Naive thymus-derived CD8-positive, alpha-beta T cell (primary cell): ENCODE results near the gene CCDC17. TPM values are rescaled to one million over a fixed set of nuclear protein-coding genes. Genes with fewer than 3 reads are reported as not detected.
"Not testable (repeated sequence)": the region's sequence is repeated elsewhere in the genome, so short reads cannot be mapped to it uniquely, and the experiment has no call there.

Experiments
- ATAC-seq, 2 donors: fragments of 150-1000 bp; cut with Tn5 transposase in 1 of 2; sonication (Bioruptor Pico), chemical (Tn5 transposase) in 1 of 2; 1 replicate in 1 of 2; 2 replicates in 1 of 2; pipeline ENCODE4 v1.10.0; 2021; ENCODE audit warnings: mild to moderate bottlenecking in 2 of 2, moderate library complexity in 2 of 2
- POLR2A ChIA-PET: fragments of 350-600 bp; sonication (Branson Sonifier 250); formaldehyde crosslinking; loops from one replicate; lab custom pipeline; 2021; ENCODE audit warnings: antibody characterized with exemption; lab: Charles Lee
- DNase-seq, 10 donors: peaks; one replicate each; pipeline versions ENCODE4 v3.0.0 to v3.0.0-alpha.2; 2020 to 2022
- H3K27ac Mint-ChIP-seq, 10 donors: one replicate each; pipeline ENCODE4 v1.8.0; 2020 to 2022; ENCODE audit warnings: mild to moderate bottlenecking in 10 of 10, mixed read lengths in 10 of 10, moderate library complexity in 4 of 10, inconsistent platforms in 1 of 10
- H3K27me3 Mint-ChIP-seq, 5 donors: one replicate each; pipeline ENCODE4 v1.8.0; 2021 to 2022; ENCODE audit warnings: mixed read lengths in 5 of 5
- H3K36me3 Mint-ChIP-seq, 3 donors: one replicate each; pipeline ENCODE4 v1.8.0; 2020 to 2022; ENCODE audit warnings: mixed read lengths in 3 of 3, mild to moderate bottlenecking in 2 of 3, inconsistent platforms in 1 of 3
- H3K4me1 Mint-ChIP-seq, 4 donors: one replicate each; pipeline ENCODE4 v1.8.0; 2021 to 2022; ENCODE audit warnings: mixed read lengths in 4 of 4
- H3K4me3 Mint-ChIP-seq, 10 donors: one replicate each; pipeline ENCODE4 v1.8.0; 2020 to 2022; ENCODE audit warnings: mild to moderate bottlenecking in 10 of 10, mixed read lengths in 10 of 10, moderate library complexity in 6 of 10, inconsistent platforms in 1 of 10
- H3K9me3 Mint-ChIP-seq, 9 donors: one replicate each; pipeline ENCODE4 v1.8.0; 2020 to 2022; ENCODE audit warnings: mixed read lengths in 9 of 9, mild to moderate bottlenecking in 3 of 9, inconsistent platforms in 1 of 9, moderate library complexity in 1 of 9
- polyA plus RNA-seq, 3 donors: library from polyadenylated mRNA; unstranded; fragments of 300-500 nt; fragmentation: Illumina TruSeq; gene quantifications; one replicate each; pipeline ENCODE4 v1.2.3, GENCODE V29; 2021
- total RNA-seq, 8 experiments: library from RNA in 2 of 8; stranded (reverse) in 2 of 8; gene quantifications; one replicate each; pipeline ENCODE4 v1.2.3 and lab custom pipeline; 2021 to 2026

Gene CCDC17
- total and polyA plus RNA-seq, 5 experiments from 2014 or later = 0.43 to 9.4 (median 9.2) TPM; not detected in 2

DNA sequence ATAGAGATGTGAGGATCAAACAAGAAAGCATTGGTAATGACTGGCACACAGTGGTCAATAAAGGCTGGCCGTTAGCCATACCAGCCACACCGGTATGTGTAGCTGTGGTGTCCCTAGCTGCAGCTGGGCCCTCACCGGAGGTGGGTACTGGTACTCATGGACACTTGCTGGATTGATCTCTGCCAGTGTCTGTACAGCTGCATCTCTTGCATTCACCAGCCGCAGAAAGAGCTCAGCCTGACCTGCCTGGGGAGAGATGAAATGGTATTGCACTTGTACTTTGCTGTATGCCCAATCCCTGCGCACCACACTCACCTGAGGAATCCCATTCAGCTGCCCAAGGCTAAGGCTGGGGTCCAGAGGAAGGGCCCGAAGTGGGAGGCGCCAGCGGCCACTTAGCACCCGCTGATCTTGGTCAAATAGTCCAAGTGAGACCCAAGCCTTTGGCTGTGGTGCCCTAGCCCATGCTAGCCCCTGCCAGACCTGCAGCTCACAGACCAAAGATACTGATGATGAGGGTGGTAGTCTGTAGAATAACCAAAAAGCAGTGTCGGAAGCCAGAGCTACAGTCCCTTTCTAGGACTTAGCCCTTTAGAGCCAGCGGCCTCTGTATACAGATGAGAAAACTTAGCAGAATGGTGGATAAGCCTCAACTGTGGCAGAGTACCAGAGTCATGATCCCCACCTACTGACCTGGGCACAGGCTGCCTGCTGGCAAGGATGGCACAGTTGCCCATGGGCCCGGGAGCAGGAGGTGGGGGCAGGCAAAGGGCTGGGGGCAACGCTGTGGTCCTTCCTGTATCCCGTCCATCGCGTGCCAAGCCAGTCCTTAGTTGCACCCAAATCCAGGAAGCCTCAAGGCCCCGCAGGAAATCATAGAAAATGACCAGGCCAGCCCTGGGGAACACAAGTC is 3.0 kb downstream of the CCDC17 start:
- Mint-ChIP-seq H3K4me3 (no peak overlapping the region), H3K4me1 (peaks cover 10 to 15% (median 11%) of the 10 kb centered on the region in 4 donors), H3K27me3 (no peaks in the 10 kb centered on the region), H3K9me3 (no peaks in the 10 kb centered on the region), H3K36me3 (peaks cover 0 to 52% (median 16%) of the 10 kb centered on the region in 3 donors), H3K27ac (peak overlapping the region; percentile 25 to 89 (median 80))
- DNase-seq (no peak), ATAC-seq (peak in 1 of 2 donors; percentile 15)
- POLR2A ChIA-PET = interaction anchor here (1.5 kb wide), 1 partner anchor 65 kb away, joined by 4 read pairs; the partner anchor contains the start of gene GPBP1L1

- POLR2A ChIA-PET = interaction anchor here (1.5 kb wide), 1 partner anchor 67 kb away, joined by 4 read pairs; the partner anchor contains the start of gene GPBP1L1
- H3K27me3 Mint-ChIP-seq = no peaks in the 10 kb centered on the region
- ATAC-seq (peak in 1 of 2 donors; percentile 5), DNase-seq (no peak)
- peaks cover 11 to 20% (median 13%) of the 10 kb centered on the region in 4 donors for H3K4me1 Mint-ChIP-seq
- H3K36me3 Mint-ChIP-seq = peaks cover 0 to 59% (median 10%) of the 10 kb centered on the region in 3 donors
- no peaks in the 10 kb centered on the region for H3K9me3 Mint-ChIP-seq
- H3K27ac Mint-ChIP-seq = peak overlapping the region; percentile 25 to 90 (median 77)
- H3K4me3 Mint-ChIP-seq = no peak overlapping the region
Measured at GRCh38 chr1:45619149-45619921, 4.5 kb downstream of the CCDC17 start.

DNA sequence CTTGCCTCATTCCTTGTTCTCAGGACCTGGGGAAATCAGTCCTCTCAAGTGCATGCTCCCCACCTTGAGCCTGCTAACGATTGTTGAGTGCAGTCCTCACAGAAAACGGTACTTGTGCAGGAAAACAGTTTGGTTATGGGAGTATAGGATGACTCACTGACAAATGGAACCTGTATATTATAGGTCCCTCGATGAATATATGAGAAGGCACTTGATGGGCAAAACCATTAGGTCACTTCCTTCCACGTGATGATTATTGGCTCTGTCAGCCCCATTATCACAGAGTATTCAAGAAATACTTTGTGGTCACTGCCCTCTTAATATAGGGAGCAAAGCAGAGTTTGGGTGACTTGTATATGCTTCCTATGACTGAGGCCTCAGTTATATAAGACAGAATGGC is 6.2 kb downstream of the CCDC17 start:
- no peaks in the 10 kb centered on the region for H3K9me3 Mint-ChIP-seq
- H3K27me3 Mint-ChIP-seq = no peaks in the 10 kb centered on the region
- no peak for DNase-seq
- H3K36me3 Mint-ChIP-seq = peaks cover 0 to 67% (median 7%) of the 10 kb centered on the region in 3 donors
- POLR2A ChIA-PET = no interaction called here
- peak overlapping the region in 1 of 10 donors; percentile 67 for H3K27ac Mint-ChIP-seq
- H3K4me1 Mint-ChIP-seq = peaks cover 7 to 20% (median 13%) of the 10 kb centered on the region in 4 donors
- no peak for ATAC-seq
- H3K4me3 Mint-ChIP-seq = no peak overlapping the region

GRCh38 chr1:45615885-45616284 is 8.0 kb downstream of the CCDC17 start:
- Mint-ChIP-seq H3K4me3 (no peak overlapping the region), H3K27me3 (no peaks in the 10 kb centered on the region), H3K36me3 (peaks cover 0 to 75% (median 7%) of the 10 kb centered on the region in 3 donors), H3K4me1 (peaks cover 7 to 20% (median 13%) of the 10 kb centered on the region in 4 donors), H3K9me3 (no peaks in the 10 kb centered on the region), H3K27ac (peak overlapping the region in 4 of 10 donors; percentile 10 to 56 (median 33))
- DNase-seq (no peak), ATAC-seq (no peak)
- POLR2A ChIA-PET = no interaction called here

DNA sequence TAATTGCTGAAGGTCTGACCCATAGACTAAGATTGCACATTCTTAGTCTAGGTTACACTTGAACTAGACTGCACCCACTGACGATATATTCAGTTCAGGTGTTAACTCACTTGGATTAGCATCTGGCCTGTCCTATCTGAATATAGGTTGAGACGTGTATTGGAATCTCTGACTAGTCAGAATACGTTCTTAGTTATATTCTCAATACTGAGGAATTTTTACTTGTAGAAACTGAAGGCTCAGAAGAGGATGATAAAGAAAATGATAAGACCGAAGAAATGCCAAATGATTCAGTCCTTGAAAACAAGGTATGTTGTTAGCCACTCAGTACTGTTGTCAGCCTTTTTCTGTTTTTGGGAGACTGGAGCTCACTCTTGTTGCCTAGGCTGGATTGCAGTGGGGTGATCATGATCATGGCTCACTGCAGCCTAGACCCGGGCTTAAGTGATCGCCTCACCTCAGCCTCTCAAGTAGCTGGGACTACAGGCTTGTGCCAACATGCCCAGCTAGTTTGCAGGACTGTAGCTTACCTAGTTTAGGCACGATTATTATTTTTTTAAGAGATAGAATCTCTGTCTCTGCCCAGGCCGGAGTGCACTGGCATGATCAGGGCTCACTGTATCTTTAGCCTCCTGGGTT is 10.8 kb downstream of the CCDC17 start:
- peak overlapping the region in 2 of 10 donors; percentile 60 to 79 for H3K27ac Mint-ChIP-seq
- DNase-seq (no peak), ATAC-seq (no peak)
- H3K36me3 Mint-ChIP-seq = peaks cover 0 to 90% (median 12%) of the 10 kb centered on the region in 3 donors
- POLR2A ChIA-PET = no interaction called here
- H3K4me1 Mint-ChIP-seq = peaks cover 4 to 30% (median 9%) of the 10 kb centered on the region in 4 donors
- no peaks in the 10 kb centered on the region for H3K27me3 Mint-ChIP-seq
- H3K4me3 Mint-ChIP-seq = no peak overlapping the region
- no peaks in the 10 kb centered on the region for H3K9me3 Mint-ChIP-seq

- ATAC-seq (no peak), DNase-seq (no peak)
- H3K27ac Mint-ChIP-seq = peak overlapping the region in 4 of 10 donors; percentile 9 to 78 (median 54)
- H3K4me3 Mint-ChIP-seq = no peak overlapping the region
- no peaks in the 10 kb centered on the region for H3K9me3 Mint-ChIP-seq
- H3K36me3 Mint-ChIP-seq = peaks cover 0 to 88% (median 11%) of the 10 kb centered on the region in 3 donors
- peaks cover 11 to 40% (median 18%) of the 10 kb centered on the region in 4 donors for H3K4me1 Mint-ChIP-seq
- H3K27me3 Mint-ChIP-seq = no peaks in the 10 kb centered on the region
- POLR2A ChIA-PET = no interaction called here
Measured at GRCh38 chr1:45610589-45611226, 13.1 kb downstream of the CCDC17 start.

GRCh38 chr1:45608175-45609156 is 15.4 kb downstream of the CCDC17 start:
- Mint-ChIP-seq H3K27ac (peak overlapping the region; percentile 18 to 78 (median 51)), H3K9me3 (no peaks in the 10 kb centered on the region), H3K27me3 (no peaks in the 10 kb centered on the region), H3K4me1 (peaks cover 13 to 32% (median 19%) of the 10 kb centered on the region in 4 donors), H3K4me3 (peak overlapping the region in 3 of 10 donors; percentile 2 to 41 (median 36)), H3K36me3 (peaks cover 0 to 86% (median 12%) of the 10 kb centered on the region in 3 donors)
- peak in 1 of 10 donors; percentile 10 for DNase-seq
- ATAC-seq = no peak
- POLR2A ChIA-PET = interaction anchor here (1.1 kb wide), 1 partner anchor 24 kb away, joined by 4 read pairs; the partner anchor contains the start of gene NASP

DNA sequence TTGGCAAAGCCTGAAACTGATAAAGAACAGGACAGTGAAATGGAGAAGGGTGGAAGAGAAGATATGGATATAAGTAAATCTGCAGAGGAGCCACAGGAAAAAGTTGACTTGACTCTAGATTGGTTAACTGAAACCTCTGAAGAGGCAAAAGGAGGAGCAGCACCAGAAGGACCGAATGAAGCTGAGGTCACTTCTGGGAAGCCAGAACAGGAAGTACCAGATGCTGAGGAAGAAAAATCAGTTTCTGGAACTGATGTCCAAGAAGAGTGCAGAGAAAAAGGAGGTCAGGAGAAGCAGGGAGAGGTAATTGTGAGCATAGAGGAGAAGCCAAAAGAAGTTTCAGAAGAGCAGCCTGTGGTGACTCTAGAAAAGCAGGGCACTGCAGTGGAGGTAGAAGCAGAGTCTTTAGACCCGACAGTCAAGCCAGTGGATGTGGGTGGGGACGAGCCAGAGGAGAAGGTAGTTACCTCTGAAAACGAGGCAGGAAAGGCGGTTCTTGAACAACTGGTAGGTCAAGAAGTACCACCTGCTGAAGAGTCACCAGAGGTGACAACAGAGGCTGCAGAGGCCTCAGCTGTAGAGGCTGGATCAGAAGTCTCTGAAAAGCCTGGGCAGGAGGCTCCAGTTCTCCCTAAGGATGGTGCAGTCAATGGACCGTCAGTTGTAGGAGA is 16.3 kb downstream of the CCDC17 start:
- Mint-ChIP-seq H3K27ac (peak overlapping the region; percentile 16 to 78 (median 48)), H3K9me3 (no peaks in the 10 kb centered on the region), H3K4me3 (peak overlapping the region in 2 of 10 donors; percentile 16 to 26), H3K27me3 (no peaks in the 10 kb centered on the region), H3K36me3 (peaks cover 0 to 83% (median 13%) of the 10 kb centered on the region in 3 donors), H3K4me1 (peaks cover 13 to 32% (median 19%) of the 10 kb centered on the region in 4 donors)
- DNase-seq (no peak), ATAC-seq (no peak)
- POLR2A ChIA-PET = no interaction called here

DNA sequence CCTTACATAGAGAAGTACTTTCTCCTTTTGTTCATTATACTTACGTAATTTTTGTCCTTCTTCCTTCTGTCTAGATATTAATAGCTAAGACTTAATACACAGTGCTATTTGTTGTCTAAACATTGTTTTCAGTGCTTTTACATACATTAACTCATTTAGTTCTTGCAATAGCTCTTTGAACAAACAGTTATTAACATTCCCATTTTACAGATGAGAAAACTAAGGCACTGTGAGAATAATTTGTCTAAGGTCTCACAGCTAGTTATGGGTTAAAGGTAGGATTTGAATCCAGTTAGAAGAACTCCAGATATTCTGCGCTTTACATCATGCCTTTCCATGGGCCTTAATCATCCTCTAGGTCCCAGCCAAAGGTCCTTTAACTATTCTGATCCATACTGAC is 19.6 kb downstream of the CCDC17 start:
- H3K4me1 Mint-ChIP-seq = peaks cover 19 to 53% (median 40%) of the 10 kb centered on the region in 4 donors
- POLR2A ChIA-PET = no interaction called here
- H3K27me3 Mint-ChIP-seq = no peaks in the 10 kb centered on the region
- H3K27ac Mint-ChIP-seq = peak overlapping the region in 2 of 10 donors; percentile 16 to 33
- H3K4me3 Mint-ChIP-seq = no peak overlapping the region
- DNase-seq (no peak), ATAC-seq (no peak)
- peaks cover 0 to 79% (median 12%) of the 10 kb centered on the region in 3 donors for H3K36me3 Mint-ChIP-seq
- no peaks in the 10 kb centered on the region for H3K9me3 Mint-ChIP-seq

- DNase-seq, POLR2A ChIA-PET, H3K27me3 Mint-ChIP-seq, H3K9me3 Mint-ChIP-seq, ATAC-seq, H3K4me3 Mint-ChIP-seq: not testable (repeated sequence)
- peak overlapping the region in 1 of 10 donors; percentile 44 for H3K27ac Mint-ChIP-seq
- peaks cover 14 to 45% (median 38%) of the 10 kb centered on the region in 4 donors for H3K4me1 Mint-ChIP-seq
- peaks cover 0 to 76% (median 13%) of the 10 kb centered on the region in 3 donors for H3K36me3 Mint-ChIP-seq
Measured at GRCh38 chr1:45596765-45597164, 27.1 kb downstream of the CCDC17 start.
